Epithelial cell of proximal tubule (primary cell): ENCODE measurements around the gene NEUROG2. TPM values are rescaled to one million over a fixed set of nuclear protein-coding genes. Genes with fewer than 3 reads are reported as not detected.
"Not testable (repeated sequence)": the region's sequence is repeated elsewhere in the genome, so short reads cannot be mapped to it uniquely, and the experiment has no call there.

Experiments used
- DNase-seq: peaks from one replicate; pipeline ENCODE4 v3.0.0-alpha.2; 2011; ENCODE audit warnings: low read depth
- H3K4me3 ChIP-seq: 2 replicates; pipeline ENCODE4 v1.5.1; 2011; ENCODE audit warnings: low read depth, mild to moderate bottlenecking, low read length
- total RNA-seq: library from RNA; depleted of rRNA; stranded (reverse); fragments of >200 nt; gene quantifications from 2 replicates; pipeline ENCODE4 v1.2.3, GENCODE V29; 2015
- TF ChIP-seq, protein P1 (sequence below): conservative IDR thresholded peaks from 2 replicates; pipeline ENCODE4 v1.5.1; 2012; ENCODE audit warnings: low read depth, mild to moderate bottlenecking, low read length

Gene NEUROG2
- total RNA-seq, 1 donor from 2014 or later, result not detected

GRCh38 chr4:112536123-112536522 lies 20.1 kb upstream of the NEUROG2 start:
- DNase-seq, result no peak

DNA sequence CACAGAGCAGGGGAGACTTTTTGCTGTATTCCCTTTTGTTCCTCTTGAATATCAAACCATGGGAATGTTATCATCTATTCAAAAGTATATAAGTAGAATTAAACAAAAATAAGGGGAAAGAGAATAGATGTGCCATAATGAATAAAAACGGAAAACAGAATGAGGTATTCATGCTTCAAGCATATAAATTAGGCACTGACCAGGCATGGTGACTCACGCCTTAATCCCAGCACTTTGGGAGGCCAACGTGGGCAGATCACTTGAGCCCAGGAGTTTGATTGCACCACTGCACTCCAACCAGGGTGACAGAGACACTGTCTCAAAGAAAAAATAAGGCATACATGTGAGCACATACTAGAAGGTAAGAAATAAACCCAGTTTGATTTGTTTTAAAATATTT lies 16.3 kb upstream of the NEUROG2 start:
- no peak for DNase-seq
- TF ChIP-seq, protein P1, sequence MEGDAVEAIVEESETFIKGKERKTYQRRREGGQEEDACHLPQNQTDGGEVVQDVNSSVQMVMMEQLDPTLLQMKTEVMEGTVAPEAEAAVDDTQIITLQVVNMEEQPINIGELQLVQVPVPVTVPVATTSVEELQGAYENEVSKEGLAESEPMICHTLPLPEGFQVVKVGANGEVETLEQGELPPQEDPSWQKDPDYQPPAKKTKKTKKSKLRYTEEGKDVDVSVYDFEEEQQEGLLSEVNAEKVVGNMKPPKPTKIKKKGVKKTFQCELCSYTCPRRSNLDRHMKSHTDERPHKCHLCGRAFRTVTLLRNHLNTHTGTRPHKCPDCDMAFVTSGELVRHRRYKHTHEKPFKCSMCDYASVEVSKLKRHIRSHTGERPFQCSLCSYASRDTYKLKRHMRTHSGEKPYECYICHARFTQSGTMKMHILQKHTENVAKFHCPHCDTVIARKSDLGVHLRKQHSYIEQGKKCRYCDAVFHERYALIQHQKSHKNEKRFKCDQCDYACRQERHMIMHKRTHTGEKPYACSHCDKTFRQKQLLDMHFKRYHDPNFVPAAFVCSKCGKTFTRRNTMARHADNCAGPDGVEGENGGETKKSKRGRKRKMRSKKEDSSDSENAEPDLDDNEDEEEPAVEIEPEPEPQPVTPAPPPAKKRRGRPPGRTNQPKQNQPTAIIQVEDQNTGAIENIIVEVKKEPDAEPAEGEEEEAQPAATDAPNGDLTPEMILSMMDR, result no peak
- H3K4me3 ChIP-seq, result no peak overlapping the region

More at GRCh38 chr4:112536123-112536522, 20.1 kb upstream of the NEUROG2 start:
- TF ChIP-seq, protein P1, result no peak
- H3K4me3 ChIP-seq, result no peak overlapping the region

DNA sequence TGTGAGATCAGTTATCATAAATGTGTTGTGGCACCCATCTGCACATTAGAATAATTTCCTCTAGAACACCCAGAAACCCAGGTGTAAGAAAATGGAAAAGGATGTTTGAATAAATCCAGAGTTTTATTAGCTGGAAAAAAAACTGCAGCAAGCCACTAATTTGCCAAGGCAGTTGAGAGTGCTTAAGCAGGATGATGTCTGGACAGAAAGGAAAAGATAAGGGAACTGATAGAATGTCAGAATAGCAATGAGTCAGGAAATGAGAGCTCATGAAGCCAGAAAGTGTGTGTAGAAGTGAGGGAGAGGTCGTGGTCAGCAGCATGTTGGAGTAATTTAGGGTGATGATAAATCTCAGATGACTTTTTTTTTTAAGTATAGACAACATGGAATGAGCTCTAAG lies 15.2 kb upstream of the NEUROG2 start:
- H3K4me3 ChIP-seq, result no peak overlapping the region
- DNase-seq, result no peak
- TF ChIP-seq, protein P1, result no peak

- DNase-seq, result no peak
- TF ChIP-seq, protein P1, result no peak
- H3K4me3 ChIP-seq, result no peak overlapping the region
Measured at GRCh38 chr4:112526061-112526460, 10.1 kb upstream of the NEUROG2 start.

- TF ChIP-seq, protein P1, result peak; percentile 70
- peak overlapping the region; percentile 48 for H3K4me3 ChIP-seq
- no peak for DNase-seq
Measured at GRCh38 chr4:112523764-112524505, 8.0 kb upstream of the NEUROG2 start.

- peak overlapping the region; percentile 48 for H3K4me3 ChIP-seq
- TF ChIP-seq, protein P1, result peak; percentile 34
Measured at GRCh38 chr4:112523008-112523721, 7.2 kb upstream of the NEUROG2 start.

GRCh38 chr4:112522431-112522830 lies 6.5 kb upstream of the NEUROG2 start:
- not testable (repeated sequence) for DNase-seq, H3K4me3 ChIP-seq

More at GRCh38 chr4:112523008-112523721, 7.2 kb upstream of the NEUROG2 start:
- DNase-seq, result no peak
